GM18909 (cell line): ENCODE measurements around the gene NUDT8.

Source experiments
- ATAC-seq: cut with Tn5 transposase; IDR thresholded peaks from one replicate; pipeline ENCODE4 v1.9.1; 2021; ENCODE audit warnings: mild to moderate bottlenecking; ENCODE audit not compliant: unreplicated experiment, poor library complexity

NUDT8 gene, protein sequence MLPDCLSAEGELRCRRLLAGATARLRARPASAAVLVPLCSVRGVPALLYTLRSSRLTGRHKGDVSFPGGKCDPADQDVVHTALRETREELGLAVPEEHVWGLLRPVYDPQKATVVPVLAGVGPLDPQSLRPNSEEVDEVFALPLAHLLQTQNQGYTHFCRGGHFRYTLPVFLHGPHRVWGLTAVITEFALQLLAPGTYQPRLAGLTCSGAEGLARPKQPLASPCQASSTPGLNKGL

DNA sequence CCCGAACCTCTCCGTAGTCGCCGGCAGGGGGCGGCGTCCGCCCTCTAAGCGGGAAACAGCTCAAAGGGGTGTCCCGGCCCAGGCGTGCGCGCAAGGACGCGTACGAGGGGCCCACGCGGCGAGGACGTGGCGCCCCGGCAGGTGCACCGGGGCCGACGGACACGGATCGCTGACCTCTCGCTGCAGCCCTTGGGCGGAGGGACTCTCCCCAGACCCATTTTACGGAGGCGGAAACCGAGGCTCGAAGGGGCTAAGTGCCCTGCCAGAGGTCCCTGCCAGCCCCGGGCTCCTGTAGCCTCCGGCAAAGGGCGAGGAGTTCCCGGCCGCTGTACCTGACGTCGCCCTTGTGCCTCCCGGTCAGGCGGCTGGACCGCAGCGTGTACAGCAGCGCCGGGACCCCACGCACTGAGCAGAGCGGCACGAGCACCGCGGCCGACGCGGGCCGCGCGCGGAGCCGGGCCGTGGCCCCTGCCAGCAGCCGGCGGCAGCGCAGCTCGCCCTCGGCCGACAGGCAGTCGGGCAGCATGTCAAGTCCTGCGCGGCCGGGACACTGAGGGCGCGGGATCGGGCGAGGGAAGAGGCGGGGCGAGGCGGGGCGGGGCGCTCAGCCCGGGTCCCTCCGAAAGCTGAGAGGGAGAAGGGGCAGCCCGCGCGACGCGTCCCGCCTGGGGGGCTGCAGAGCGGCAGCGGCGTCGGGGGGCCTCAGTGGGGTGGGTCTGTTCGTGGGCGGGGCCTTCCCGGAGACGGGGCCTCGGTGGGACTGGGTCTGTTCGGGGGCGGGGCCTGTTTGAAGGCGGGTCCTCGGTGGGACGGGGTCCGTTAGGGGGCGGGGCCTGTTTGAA lies at the start of gene NUDT8:
Gene NUDT8, minus strand, starts transcription at position 552 of the 842 bp plus-strand sequence. Its CDS starts 26 bp downstream, at position 526.
- peak; percentile 59 for ATAC-seq

GRCh38 chr11:67675058-67675747 lies 45.5 kb upstream of the NUDT8 start:
- ATAC-seq = no peak

DNA sequence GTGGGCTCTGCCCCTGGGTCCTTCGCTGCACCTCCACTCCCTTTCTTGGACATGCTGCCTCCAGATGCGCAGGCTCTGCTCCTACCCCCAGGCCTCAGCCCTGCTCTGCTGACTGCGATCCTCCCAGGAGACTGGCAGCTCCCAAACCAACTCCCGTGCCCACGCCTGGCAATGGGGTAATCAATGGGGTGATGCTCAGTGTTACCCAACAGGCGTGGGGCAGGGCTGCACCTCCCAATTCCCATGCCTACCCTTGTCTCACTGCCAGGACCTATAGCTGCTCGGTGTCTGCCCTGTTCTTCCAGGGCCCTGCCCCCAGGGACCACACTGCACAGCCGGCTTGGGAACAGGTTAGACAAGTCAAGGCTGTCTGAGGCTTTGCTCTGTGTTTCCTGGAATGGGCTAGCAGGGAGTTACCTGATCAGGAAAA lies 44.7 kb upstream of the NUDT8 start, which contains the start of gene ALDH3B2:
Gene ALDH3B2, minus strand, starts transcription at position 182 of the 430 bp plus-strand sequence. CDS start 7,688 bp downstream, outside the sequence.
- ATAC-seq = no peak

DNA sequence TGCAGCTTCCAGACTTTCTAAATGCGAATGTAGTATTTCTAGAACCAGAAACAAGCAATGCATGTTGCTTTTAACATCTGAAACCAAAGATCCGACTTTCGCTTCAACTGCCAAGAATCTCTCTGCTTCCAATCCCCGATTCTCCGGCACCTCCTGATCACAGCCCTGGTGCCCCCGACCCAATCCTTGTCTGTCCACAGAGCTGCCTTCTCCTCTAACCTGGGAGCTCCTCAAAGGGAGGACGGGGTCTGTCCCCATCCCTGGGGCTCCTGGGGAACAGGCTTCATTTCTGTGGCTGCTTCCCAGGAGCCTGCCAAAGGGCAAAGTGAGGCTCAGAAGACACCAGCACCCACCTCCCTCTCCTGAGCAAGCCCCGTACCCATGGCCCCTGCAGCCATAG lies 44.2 kb upstream of the NUDT8 start:
- ATAC-seq = no peak

DNA sequence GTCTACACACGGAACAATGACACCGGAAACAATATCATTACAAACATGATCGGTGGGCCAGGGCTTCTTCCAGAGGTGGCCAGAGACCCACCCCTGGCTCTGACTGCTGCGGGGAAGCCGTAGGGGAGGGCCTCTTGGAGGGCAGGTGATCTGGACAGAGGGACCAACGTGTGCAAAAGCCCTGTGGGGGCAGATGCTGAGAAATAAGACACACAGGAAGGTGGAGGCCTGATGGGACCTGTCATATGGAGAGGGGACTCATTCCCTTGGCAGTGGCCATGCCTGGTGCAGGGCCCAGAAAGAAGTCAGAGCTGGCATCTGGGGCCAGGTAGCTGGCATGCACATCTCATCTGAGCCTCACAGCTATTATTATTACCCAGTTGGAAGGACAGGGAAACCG lies 43.6 kb upstream of the NUDT8 start:
- ATAC-seq = no peak

DNA sequence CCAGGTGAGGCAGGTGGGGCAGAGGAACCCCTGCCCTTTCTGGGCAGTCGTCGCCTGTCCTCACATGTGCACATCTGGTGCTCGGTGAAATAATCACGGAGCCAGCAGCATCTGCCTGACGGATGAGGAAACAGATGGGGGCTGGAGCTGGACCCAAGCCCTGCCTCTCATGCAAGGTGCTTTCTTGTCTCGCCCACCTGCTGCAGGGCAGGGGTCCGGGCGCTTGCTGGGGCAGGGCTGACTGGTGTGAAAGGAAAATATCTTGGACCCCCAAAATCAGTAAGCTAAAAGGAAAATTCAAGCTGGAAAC lies 41.4 kb upstream of the NUDT8 start:
- no peak for ATAC-seq

DNA sequence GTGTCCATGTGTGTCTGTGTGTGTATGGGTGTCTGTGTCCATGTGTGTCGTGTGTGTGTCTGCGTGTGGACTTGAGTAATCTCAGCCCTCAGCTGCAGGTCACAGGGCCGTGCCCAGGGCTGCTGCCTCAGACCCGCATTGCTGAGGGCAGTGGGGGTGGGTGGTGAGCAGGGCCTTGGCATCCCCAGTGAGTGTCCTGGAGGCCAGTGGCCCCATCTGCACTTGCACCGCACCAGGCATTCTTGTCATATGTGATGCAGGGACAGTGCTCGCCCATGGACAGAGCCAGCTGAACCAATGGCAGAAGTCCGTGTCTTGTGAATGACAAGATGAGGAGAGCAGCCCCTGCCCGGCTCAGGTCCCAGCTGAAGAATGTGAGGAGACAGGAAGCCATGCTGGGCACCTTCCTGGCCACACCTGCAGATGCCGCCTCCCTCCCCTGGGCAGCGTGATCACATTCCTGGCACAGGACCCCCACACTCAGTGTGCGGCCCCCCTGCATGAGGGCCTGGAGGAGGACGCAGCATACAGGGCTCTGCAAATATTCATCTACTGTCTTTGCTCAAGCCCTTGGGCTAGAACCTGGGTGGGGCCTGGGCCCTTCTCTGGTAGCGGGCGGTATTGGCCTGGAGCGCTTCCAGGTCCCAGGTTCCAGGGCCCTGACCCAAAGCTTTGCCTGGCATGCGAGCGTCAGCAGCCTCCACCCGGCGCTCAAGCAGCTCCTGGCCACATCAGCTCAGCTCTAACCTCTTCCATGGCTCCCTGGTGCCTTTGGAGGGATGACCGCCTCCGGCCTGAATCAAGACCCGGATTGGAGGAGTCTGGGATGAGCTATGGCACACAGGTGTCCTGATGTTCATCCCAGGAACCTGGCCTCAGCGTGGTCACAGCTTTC lies 40.8 kb upstream of the NUDT8 start:
- ATAC-seq = no peak

DNA sequence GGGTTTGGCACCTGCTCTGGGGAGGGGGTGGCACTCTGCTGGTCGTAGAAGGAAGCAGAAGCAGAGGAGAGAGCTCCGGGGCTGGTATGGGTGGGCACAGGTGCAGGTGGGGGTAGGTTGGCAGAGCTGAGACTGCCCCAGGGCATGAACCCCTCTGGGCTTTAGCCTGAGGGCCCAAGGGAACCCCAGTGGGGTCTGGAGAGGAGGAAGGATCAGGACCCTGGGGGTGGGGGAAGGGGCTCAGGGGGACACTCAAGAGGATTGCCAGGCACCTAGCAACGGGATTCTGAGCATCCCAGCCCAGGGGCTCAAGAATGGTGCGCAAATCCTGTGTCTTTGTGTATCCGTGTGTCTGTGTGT lies 38.4 kb upstream of the NUDT8 start:
- no peak for ATAC-seq

GRCh38 chr11:67667490-67668191 lies 37.9 kb upstream of the NUDT8 start:
- ATAC-seq = no peak

- no peak for ATAC-seq
Observed at GRCh38 chr11:67666676-67667489, 37.1 kb upstream of the NUDT8 start.

DNA sequence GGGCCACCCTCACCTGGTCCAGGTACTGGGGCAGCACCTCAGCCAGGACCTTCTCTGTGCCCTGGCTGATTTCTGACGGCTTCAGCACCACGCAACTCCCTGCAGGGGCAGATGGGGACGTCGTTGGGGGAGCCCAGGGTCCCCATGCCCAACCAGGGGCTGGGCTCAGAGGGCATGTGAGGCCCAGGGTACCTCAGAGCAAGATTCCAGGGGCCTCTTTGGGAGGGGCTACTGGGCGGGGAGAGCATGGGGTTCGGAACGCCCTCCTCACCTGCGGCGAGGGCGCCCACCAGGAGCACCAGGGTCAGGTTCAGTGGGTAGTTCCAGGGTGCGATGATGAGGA lies 36.5 kb upstream of the NUDT8 start:
- no peak for ATAC-seq

GRCh38 chr11:67665541-67666302 lies 36.0 kb upstream of the NUDT8 start:
- ATAC-seq = no peak

DNA sequence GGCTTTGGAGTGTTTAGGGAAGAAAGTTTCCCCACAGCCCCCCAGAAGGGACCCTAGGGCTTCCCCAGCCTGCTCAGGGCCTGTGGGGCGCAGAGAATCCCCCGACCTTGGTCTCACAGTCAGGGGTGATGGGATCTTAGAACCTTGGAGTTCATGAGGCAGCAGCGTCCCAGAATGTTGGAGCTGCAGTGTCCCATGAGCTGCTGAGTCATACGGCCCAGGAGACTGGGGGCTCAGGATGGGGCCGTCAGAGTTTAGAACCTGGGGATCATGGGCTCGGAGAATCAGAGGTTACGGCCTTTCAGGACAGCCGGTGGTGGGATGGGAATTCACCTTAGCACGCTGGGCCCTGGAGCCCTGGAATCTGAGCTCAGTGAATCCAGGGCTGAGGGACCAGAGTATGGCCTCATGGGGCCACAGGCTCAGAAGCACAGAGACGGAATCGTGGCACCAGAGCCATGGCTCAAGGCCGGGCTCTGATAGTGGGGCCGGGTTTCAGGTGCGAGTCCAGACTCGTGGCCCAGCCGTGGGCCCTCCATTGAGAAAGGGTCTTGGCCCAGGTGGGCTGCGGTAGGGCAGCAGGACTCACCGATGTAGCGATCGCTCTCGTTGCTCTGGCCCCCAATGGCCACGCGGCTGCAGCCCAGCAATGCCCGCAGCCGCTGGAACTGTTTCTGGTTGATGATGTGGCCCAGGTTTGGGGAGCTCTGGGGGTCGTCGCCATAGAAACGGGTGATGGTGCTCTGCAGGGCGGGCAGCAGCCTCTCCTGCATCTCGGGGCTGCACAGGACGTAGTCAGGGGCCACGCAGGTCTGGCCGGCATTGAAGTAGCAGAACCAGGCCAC lies 35.2 kb upstream of the NUDT8 start:
- ATAC-seq = no peak

DNA sequence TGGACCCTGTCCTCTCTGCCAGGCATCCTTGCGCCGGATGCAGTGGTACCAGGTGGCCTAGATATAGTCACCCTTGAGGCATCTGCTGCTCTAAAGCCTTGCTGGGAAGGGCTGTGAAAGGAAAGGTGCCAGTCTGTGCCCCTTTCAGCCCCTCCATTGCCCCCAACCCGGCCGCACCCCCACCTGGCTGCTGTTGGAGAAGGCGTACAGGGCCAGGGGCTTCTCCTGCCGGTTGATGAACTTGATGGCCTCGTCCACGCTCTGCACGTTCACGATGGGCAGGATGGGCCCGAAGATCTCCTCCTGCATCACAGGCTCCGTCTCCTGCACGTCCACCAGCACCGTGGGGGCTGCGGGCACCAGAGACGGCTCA lies 34.5 kb upstream of the NUDT8 start:
- no peak for ATAC-seq

DNA sequence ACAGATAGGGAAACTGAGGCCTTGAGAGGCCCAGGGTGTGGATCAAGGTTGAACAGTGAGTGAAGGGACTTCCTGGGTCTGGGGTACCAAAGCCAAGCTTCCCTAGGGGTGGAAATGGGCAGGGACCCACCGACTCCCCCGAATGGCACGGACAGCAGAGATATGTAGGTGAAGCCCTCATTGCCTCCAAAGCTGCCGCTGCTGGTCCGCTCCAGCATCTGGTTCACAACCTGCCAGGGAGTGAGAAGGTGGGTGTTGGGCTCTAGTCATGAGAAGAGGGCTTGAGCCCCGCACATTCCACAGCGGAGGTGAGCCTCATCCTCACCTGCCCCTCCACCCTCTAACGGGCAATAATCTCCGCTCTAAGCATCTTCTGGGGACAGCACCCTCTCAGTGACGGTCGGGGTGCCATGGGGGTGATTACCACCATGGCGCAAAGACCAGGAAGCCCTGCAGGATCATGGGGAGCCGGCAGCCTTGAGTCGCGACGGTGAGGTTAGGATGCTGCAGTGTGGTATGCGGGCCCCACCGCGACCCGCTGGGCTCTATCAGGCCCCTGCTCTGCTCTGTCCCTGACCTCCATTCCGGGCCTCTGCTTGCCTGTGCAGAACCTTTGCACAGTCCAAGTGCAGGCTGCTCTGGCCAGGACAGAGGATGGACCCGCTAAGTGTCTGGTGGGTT lies 33.9 kb upstream of the NUDT8 start:
- ATAC-seq = no peak

DNA sequence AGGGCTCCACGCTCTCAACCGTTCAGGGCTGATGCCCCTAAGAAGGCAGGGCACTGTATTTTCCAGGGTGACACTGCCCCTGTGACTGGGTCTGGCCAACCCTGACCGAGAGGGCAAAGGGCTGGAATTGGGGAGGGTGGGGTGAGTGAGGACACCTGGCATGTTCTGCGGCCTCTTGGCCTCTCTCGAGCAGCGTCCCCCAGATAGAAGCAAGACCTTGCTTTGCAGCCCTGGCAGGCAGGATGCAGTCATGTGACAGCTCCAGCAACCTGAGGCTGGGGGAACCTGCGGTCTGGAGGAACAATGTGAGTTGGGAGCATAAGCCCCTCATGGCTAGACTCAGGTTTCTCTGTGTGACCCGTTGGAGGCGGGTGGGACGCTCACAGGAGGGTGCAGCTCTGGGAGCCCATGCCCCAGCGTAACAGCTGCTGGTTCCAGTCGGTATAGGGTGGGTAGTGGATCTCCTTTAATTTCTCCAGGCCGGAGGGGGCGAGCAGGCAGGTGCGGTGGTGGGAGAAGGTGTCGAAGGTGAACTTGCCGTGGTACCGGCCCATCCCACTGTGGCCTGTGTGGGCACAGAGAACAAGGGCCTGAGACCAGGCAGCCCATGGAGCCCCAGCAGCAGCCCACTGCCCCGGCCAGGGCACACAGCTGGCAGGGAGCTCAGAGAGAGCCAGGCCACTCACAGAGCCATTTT lies 33.2 kb upstream of the NUDT8 start:
- no peak for ATAC-seq
